Measurements from ENCODE around the gene VCPKMT.

VCPKMT gene

DNA sequence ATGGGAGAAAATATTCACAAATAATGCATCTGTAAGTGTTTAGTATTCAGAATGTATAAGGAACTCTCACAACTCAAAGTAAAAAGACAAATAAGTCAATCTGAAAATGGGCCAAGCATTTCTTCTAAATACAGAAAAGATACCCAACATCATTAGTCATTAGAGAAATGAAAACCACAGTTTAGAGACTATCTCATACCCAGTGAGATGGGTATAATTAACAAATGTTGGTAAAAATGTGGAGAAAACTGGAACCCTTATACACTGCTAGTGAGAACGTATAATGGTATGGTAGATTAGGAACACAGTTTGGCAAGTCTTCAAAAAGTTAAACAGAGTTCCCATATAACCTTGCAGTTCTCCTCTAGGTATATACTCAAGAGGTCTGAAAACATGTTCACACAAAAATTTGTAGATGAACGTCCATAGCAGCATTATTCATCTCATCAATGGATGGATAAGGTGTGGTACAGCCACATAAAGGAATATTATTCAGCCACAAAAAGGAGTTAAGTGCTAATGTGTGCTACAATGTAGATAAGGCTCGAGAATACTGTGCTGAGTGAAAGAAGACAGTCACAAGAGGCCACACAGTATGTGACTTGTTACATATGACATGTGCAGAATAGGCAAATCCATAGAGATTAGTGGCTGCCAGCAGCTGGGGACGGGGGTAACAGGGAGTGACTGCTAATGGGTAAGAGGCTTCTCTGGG, 5.9 kb downstream of the VCPKMT start:
- Histone ChIP-seq H3K4me3 (ENCODE audit: low read length) (no peak overlapping the region), H3K9ac (ENCODE audit: low read depth, low read length) (no peak overlapping the region), H3K4me1 (ENCODE audit: insufficient read depth, low read length) (peaks cover 7% of the 10 kb centered on the region; the same call in 1 of the 2 replicates), H3K27ac (ENCODE audit: low read depth, low read length) (no peak overlapping the region), H3K27me3 (ENCODE audit: insufficient read depth, low read length) (no peaks in the 10 kb centered on the region), H3K9me3 (ENCODE audit: insufficient read depth, low read depth, low read length) (no peaks in the 10 kb centered on the region), H3K36me3 (ENCODE audit: insufficient read depth, low read length) (peaks cover 72% of the 10 kb centered on the region)
- 91% methylated on average over 4 of the region's 4 CpGs for WGBS

DNA sequence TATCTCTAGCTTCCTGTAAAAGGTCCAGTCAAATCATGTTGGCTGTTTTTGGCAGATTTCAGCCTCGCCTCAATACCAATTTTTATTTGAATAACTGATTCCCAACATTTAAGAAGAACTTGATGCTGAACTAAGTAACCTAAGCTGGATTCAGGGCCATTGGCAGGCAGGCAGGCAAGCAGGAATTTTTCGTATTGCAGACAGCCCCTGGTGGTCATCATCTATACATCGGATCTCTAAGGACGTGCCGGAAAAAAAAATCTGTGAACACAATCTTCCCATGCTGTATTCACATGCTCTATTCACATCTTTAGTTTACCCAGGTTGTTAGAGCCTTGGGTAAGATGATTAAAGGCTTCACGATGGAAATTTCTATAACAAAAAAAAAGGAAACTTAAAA, 7.0 kb downstream of the VCPKMT start:
- Histone ChIP-seq H3K27ac (ENCODE audit: low read depth, low read length) (no peak overlapping the region), H3K4me3 (ENCODE audit: low read length) (no peak overlapping the region), H3K9me3 (ENCODE audit: insufficient read depth, low read depth, low read length) (no peaks in the 10 kb centered on the region), H3K4me1 (ENCODE audit: insufficient read depth, low read length) (peaks cover 7% of the 10 kb centered on the region; the same call in 1 of the 2 replicates), H3K27me3 (ENCODE audit: insufficient read depth, low read length) (no peaks in the 10 kb centered on the region), H3K36me3 (ENCODE audit: insufficient read depth, low read length) (peaks cover 63% of the 10 kb centered on the region), H3K9ac (ENCODE audit: low read depth, low read length) (no peak overlapping the region)
- WGBS, result 96% methylated on average over 5 of the region's 6 CpGs

DNA sequence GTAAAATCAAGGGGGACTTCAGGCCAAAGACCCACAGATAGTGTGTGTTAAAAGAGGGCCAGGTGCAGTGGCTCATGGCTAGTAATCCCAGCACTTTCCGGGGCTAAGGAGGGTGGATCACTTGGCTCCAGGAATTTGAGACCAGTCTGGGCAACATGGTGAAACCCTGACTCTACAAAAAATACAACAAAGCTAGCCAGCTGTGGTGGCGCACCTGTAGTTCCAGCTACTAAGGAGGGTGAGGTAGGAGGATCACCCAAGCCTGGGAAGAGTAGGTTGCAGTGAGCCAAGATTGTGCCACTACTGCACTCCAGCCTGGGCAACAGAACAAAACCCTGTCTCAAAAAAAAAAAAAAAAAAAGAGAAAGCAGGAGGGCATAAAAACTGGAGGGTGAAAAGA, 8.5 kb downstream of the VCPKMT start:
- no peaks in the 10 kb centered on the region for H3K27me3 ChIP-seq (ENCODE audit: insufficient read depth, low read length)
- H3K36me3 ChIP-seq (ENCODE audit: insufficient read depth, low read length), result peaks cover 49% of the 10 kb centered on the region
- peak overlapping the region; percentile 35; the same call in 1 of the 2 replicates for H3K27ac ChIP-seq (ENCODE audit: low read depth, low read length)
- H3K9ac ChIP-seq (ENCODE audit: low read depth, low read length), result peak overlapping the region; percentile 51; the same call in 1 of the 2 replicates
- no peak overlapping the region for H3K4me3 ChIP-seq (ENCODE audit: low read length)
- peaks cover 7% of the 10 kb centered on the region; the same call in 1 of the 2 replicates for H3K4me1 ChIP-seq (ENCODE audit: insufficient read depth, low read length)
- 85% methylated on average over 2 of the region's 2 CpGs for WGBS
- no peaks in the 10 kb centered on the region for H3K9me3 ChIP-seq (ENCODE audit: insufficient read depth, low read depth, low read length)

DNA sequence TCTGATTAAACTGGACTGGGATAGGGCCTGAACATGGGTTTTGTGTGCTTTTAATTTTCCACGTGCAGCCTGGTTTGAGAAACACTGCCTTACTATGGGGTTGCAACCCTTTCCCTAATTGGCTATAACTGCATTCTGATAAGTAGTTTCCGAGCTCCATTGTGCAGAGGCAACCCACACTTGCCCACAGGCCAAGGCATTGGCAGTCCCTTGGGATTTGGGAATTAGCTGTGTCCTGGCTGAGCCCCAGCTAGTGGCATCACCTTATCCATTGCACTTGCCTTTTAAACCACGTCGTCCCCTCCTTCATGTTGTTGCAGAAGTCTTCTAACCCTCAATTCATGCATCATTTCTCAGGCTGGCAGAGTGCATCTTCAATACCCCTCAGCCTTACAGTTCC, 10.2 kb downstream of the VCPKMT start:
- Histone ChIP-seq H3K36me3 (ENCODE audit: insufficient read depth, low read length) (peaks cover 32% of the 10 kb centered on the region), H3K9ac (ENCODE audit: low read depth, low read length) (no peak overlapping the region), H3K4me3 (ENCODE audit: low read length) (no peak overlapping the region), H3K27ac (ENCODE audit: low read depth, low read length) (no peak overlapping the region), H3K9me3 (ENCODE audit: insufficient read depth, low read depth, low read length) (no peaks in the 10 kb centered on the region), H3K27me3 (ENCODE audit: insufficient read depth, low read length) (no peaks in the 10 kb centered on the region), H3K4me1 (ENCODE audit: insufficient read depth, low read length) (peaks cover 7% of the 10 kb centered on the region; the same call in 1 of the 2 replicates)
- 94% methylated on average over 4 of the region's 4 CpGs for WGBS

DNA sequence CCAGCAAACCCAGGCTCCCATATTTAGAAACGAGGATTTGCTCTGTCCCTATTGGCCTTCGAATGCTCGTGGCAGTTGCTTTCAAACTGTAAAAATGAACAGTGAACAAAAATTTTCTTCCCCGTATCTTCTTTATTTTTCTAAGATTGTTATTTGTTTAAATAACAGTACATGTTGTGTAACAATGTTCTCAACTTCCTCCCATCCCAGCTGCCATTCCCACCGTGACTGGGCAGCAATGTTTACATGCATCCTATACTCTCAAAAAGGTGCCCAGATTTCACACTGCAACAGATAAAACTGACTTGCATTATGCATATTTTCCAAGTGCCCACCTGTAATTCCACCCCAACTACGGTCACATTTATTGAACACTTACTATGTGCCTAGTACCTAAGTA, 12.8 kb downstream of the VCPKMT start:
- Histone ChIP-seq H3K4me3 (ENCODE audit: low read length) (no peak overlapping the region), H3K4me1 (ENCODE audit: insufficient read depth, low read length) (peaks cover 7% of the 10 kb centered on the region; the same call in 1 of the 2 replicates), H3K27me3 (ENCODE audit: insufficient read depth, low read length) (no peaks in the 10 kb centered on the region), H3K27ac (ENCODE audit: low read depth, low read length) (no peak overlapping the region), H3K9ac (ENCODE audit: low read depth, low read length) (no peak overlapping the region), H3K9me3 (ENCODE audit: insufficient read depth, low read depth, low read length) (no peaks in the 10 kb centered on the region), H3K36me3 (ENCODE audit: insufficient read depth, low read length) (peaks cover 6% of the 10 kb centered on the region)
- WGBS, result 88% methylated on average over 5 of the region's 6 CpGs

DNA sequence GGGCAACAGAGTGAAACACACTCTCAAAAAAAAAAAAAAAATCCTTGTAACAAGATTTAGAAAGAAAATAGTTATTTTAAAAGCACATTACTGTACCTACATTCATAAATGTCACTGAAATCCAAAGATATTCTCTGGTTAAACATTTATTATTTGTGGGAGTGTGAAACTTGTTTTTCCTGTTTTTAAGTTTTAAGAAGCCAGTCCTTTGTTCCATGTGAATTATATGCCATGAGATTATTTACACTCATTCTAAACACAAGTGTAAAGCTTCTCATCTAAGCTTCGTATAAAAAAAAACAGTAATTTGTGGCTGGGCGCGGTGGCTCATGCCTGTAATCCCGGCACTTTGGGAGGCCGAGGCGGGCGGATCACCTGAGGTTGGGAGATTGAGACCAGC, 15.0 kb downstream of the VCPKMT start:
- H3K4me3 ChIP-seq (ENCODE audit: low read length), result no peak overlapping the region
- no peak overlapping the region for H3K27ac ChIP-seq (ENCODE audit: low read depth, low read length)
- H3K36me3 ChIP-seq (ENCODE audit: insufficient read depth, low read length), result no peaks in the 10 kb centered on the region
- 95% methylated on average over 6 of the region's 7 CpGs for WGBS
- H3K9ac ChIP-seq (ENCODE audit: low read depth, low read length), result no peak overlapping the region
- no peaks in the 10 kb centered on the region for H3K9me3 ChIP-seq (ENCODE audit: insufficient read depth, low read depth, low read length)
- no peaks in the 10 kb centered on the region for H3K4me1 ChIP-seq (ENCODE audit: insufficient read depth, low read length)
- H3K27me3 ChIP-seq (ENCODE audit: insufficient read depth, low read length), result no peaks in the 10 kb centered on the region

DNA sequence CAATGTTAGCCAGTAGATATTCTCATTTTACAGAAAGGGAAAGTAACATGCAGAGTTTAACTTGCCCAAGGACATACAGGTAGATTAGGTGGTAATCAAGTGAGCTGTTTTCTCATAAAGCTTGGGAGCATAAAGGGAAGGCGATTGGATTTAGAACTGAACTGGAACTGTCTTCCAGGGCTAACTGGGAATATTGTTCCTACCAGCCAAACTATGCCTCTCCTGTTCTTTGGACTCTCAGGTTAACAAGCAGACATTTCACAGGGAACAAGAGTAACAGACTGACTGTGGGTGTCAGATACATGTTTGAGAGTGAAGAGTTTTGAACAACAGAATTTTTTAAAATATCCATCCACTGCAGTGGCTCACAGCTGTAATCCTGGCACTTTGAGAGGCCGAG, 15.6 kb downstream of the VCPKMT start:
- no peaks in the 10 kb centered on the region for H3K27me3 ChIP-seq (ENCODE audit: insufficient read depth, low read length)
- 94% methylated on average over 2 of the region's 2 CpGs for WGBS
- H3K4me3 ChIP-seq (ENCODE audit: low read length), result no peak overlapping the region
- no peaks in the 10 kb centered on the region for H3K4me1 ChIP-seq (ENCODE audit: insufficient read depth, low read length)
- H3K9me3 ChIP-seq (ENCODE audit: insufficient read depth, low read depth, low read length), result no peaks in the 10 kb centered on the region
- no peak overlapping the region for H3K9ac ChIP-seq (ENCODE audit: low read depth, low read length)
- no peaks in the 10 kb centered on the region for H3K36me3 ChIP-seq (ENCODE audit: insufficient read depth, low read length)
- no peak overlapping the region for H3K27ac ChIP-seq (ENCODE audit: low read depth, low read length)

DNA sequence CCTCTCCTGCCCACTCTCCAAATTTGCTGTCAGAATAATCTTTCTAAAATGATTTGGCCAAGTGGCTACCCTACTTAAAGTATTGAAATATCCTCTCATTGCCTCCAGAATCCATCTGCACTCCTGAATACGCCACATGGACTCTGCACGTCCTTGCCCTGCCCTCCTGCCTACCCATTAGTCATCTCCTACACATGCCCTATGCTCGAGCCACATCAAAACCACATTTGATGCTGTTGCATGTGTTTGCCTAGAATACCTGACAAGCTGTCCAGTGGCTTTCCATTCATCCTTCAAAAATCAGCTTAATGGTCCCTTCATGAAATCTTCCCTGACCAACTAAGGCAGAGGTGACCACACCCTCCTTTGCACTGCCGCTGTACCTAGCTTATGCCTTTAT, 17.0 kb downstream of the VCPKMT start:
- no peak overlapping the region for H3K9ac ChIP-seq (ENCODE audit: low read depth, low read length)
- WGBS, result 93% methylated on average over 4 of the region's 4 CpGs
- H3K9me3 ChIP-seq (ENCODE audit: insufficient read depth, low read depth, low read length), result no peaks in the 10 kb centered on the region

DNA sequence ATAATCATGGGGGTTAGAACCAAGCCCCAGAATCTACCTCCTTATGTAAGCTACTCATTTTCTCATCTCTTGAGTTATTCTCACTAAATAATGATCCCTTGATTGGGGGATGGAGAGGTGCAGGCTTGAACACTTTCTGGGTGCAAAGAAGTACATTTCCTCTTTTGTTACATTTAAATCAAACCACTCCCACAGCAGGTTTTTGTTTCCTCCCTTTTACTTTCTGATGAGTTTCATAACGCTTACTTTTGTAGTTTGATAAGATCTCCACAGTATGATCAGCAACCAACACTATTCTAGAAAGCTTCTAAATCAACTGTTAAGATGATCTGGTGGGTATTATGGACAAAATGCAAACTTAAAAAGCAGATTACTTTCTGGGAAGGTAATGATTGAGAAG, 20.5 kb downstream of the VCPKMT start:
- H3K27ac ChIP-seq (ENCODE audit: low read depth, low read length), result no peak overlapping the region
- no peaks in the 10 kb centered on the region for H3K9me3 ChIP-seq (ENCODE audit: insufficient read depth, low read depth, low read length)
- no peak overlapping the region for H3K9ac ChIP-seq (ENCODE audit: low read depth, low read length)
- H3K4me1 ChIP-seq (ENCODE audit: insufficient read depth, low read length), result no peaks in the 10 kb centered on the region
- 80% methylated on average over 1 of the region's 1 CpG for WGBS
- no peak overlapping the region for H3K4me3 ChIP-seq (ENCODE audit: low read length)
- no peaks in the 10 kb centered on the region for H3K27me3 ChIP-seq (ENCODE audit: insufficient read depth, low read length)
- no peaks in the 10 kb centered on the region for H3K36me3 ChIP-seq (ENCODE audit: insufficient read depth, low read length)

More for the DNA sequence above, 17.0 kb downstream of the VCPKMT start:
- Histone ChIP-seq H3K36me3 (ENCODE audit: insufficient read depth, low read length) (no peaks in the 10 kb centered on the region), H3K4me3 (ENCODE audit: low read length) (no peak overlapping the region), H3K27ac (ENCODE audit: low read depth, low read length) (no peak overlapping the region), H3K27me3 (ENCODE audit: insufficient read depth, low read length) (no peaks in the 10 kb centered on the region), H3K4me1 (ENCODE audit: insufficient read depth, low read length) (no peaks in the 10 kb centered on the region)

DNA sequence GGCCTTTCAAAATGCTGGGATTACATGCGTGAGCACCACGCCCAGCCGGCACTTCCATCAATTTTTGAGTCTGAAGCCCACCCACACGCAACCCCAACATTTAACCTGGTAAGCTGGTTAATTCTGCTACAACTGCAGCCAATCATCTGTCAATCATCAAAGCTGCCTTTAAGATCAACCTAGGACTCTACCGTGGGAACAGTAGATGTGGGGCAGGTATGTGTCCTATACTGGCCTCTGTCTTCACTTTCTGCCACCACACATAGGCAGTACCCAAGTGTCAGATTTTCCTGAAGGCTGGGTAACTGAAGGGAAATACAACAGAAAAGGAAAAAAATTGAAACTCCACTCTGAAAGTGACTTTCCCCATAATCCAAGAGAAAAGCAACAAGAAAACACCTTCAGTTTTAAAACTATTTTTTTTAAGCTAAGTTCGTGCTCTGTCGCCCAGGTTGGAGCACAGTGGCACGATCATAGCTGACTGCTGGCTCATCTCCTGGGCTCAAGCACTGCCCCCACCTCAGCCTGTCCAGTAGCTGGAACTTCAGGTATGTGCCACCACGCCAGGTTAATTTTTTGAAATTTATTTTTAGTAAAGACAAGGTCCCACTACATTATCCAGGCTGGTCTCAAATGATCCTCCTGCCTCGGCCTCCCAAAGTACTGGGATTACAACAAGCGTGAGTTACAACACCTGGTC, 22.2 kb downstream of the VCPKMT start:
- 85% methylated on average over 9 of the region's 11 CpGs for WGBS
- no peak overlapping the region for H3K27ac ChIP-seq (ENCODE audit: low read depth, low read length)
- no peaks in the 10 kb centered on the region for H3K4me1 ChIP-seq (ENCODE audit: insufficient read depth, low read length)
- no peak overlapping the region for H3K4me3 ChIP-seq (ENCODE audit: low read length)
- no peak overlapping the region for H3K9ac ChIP-seq (ENCODE audit: low read depth, low read length)
- no peaks in the 10 kb centered on the region for H3K9me3 ChIP-seq (ENCODE audit: insufficient read depth, low read depth, low read length)
- no peaks in the 10 kb centered on the region for H3K36me3 ChIP-seq (ENCODE audit: insufficient read depth, low read length)
- H3K27me3 ChIP-seq (ENCODE audit: insufficient read depth, low read length), result no peaks in the 10 kb centered on the region

DNA sequence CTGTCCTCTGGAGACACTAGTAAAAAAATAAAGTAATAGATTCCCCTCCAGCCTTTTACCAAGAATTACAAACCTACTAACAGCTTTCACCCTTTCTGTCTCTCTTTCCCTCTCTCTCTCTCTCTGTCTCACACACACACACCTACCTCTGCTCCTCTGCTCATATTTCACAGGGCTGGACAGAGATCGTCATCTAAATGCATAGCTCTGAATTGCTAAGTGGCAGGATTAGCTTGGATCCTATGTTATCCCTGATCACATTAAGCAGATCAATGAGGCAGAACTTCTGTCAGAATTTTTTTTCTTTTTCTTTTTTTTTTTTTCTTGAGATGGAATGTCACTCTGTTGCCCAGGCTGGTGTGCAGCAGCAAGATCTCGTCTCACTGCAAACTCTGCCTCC, 22.9 kb downstream of the VCPKMT start:
- Histone ChIP-seq H3K9me3 (ENCODE audit: insufficient read depth, low read depth, low read length) (no peaks in the 10 kb centered on the region), H3K4me3 (ENCODE audit: low read length) (no peak overlapping the region), H3K4me1 (ENCODE audit: insufficient read depth, low read length) (no peaks in the 10 kb centered on the region), H3K27ac (ENCODE audit: low read depth, low read length) (no peak overlapping the region), H3K36me3 (ENCODE audit: insufficient read depth, low read length) (no peaks in the 10 kb centered on the region), H3K27me3 (ENCODE audit: insufficient read depth, low read length) (no peaks in the 10 kb centered on the region), H3K9ac (ENCODE audit: low read depth, low read length) (no peak overlapping the region)
- 87% methylated on average over 1 of the region's 2 CpGs for WGBS

Measured in HUES64 (cell line).